ENCODE results near the gene WDR74. TPM values are rescaled to one million over a fixed set of nuclear protein-coding genes. Genes with fewer than 3 reads are reported as not detected.

Gene WDR74
- total RNA-seq, 1 donor, result 34.0 TPM

- Histone ChIP-seq H2AFZ (ENCODE audit: low read length) (no peak overlapping the region), H3K36me3 (ENCODE audit: insufficient read depth, low read length) (peaks cover 17% of the 10 kb centered on the region), H3K4me3 (ENCODE audit: insufficient read depth, low read length) (no peak overlapping the region), H3K27me3 (ENCODE audit: insufficient read depth, low read length) (no peaks in the 10 kb centered on the region), H3K4me2 (ENCODE audit: insufficient read depth, low read length) (no peak overlapping the region), H4K20me1 (ENCODE audit: insufficient read depth, low read length) (no peaks in the 10 kb centered on the region), H3K9me3 (ENCODE audit: low read depth, low read length) (no peaks in the 10 kb centered on the region), H3K27ac (ENCODE audit: low read depth, low read length) (no peak overlapping the region), H3K4me1 (ENCODE audit: insufficient read depth, low read length) (peaks cover 13% of the 10 kb centered on the region), H3K79me2 (ENCODE audit: insufficient read depth, low read length) (no peaks in the 10 kb centered on the region)
- no peak for TF ChIP-seq CTCF (IDR thresholded peaks at IDR 0.05; ENCODE audit: extremely low read depth, low read depth, low read length)
- no peak for DNase-seq (ENCODE audit: insufficient read length, low spot score, missing footprints)
Measured at GRCh38 chr11:62810748-62811147, 28.6 kb downstream of the WDR74 start.

GRCh38 chr11:62806611-62807121 lies 32.7 kb downstream of the WDR74 start:
- Histone ChIP-seq H4K20me1 (ENCODE audit: insufficient read depth, low read length) (peaks cover 23% of the 10 kb centered on the region), H3K4me2 (ENCODE audit: insufficient read depth, low read length) (peak overlapping the region; percentile 99), H2AFZ (ENCODE audit: low read length) (no peak overlapping the region), H3K27ac (ENCODE audit: low read depth, low read length) (peak overlapping the region; percentile 79), H3K4me3 (ENCODE audit: insufficient read depth, low read length) (no peak overlapping the region), H3K4me1 (ENCODE audit: insufficient read depth, low read length) (peaks cover 27% of the 10 kb centered on the region), H3K79me2 (ENCODE audit: insufficient read depth, low read length) (peaks cover 34% of the 10 kb centered on the region), H3K27me3 (ENCODE audit: insufficient read depth, low read length) (no peaks in the 10 kb centered on the region), H3K9me3 (ENCODE audit: low read depth, low read length) (no peaks in the 10 kb centered on the region), H3K36me3 (ENCODE audit: insufficient read depth, low read length) (peaks cover 23% of the 10 kb centered on the region)
- no peak for TF ChIP-seq CTCF (IDR thresholded peaks at IDR 0.05; ENCODE audit: extremely low read depth, low read depth, low read length)
- no peak for DNase-seq (ENCODE audit: insufficient read length, low spot score, missing footprints)

GRCh38 chr11:62805961-62806441 lies 33.4 kb downstream of the WDR74 start:
- Histone ChIP-seq H3K27ac (ENCODE audit: low read depth, low read length) (peak overlapping the region; percentile 79), H3K27me3 (ENCODE audit: insufficient read depth, low read length) (no peaks in the 10 kb centered on the region), H2AFZ (ENCODE audit: low read length) (peak overlapping the region; percentile 70), H4K20me1 (ENCODE audit: insufficient read depth, low read length) (peaks cover 23% of the 10 kb centered on the region), H3K36me3 (ENCODE audit: insufficient read depth, low read length) (peaks cover 30% of the 10 kb centered on the region), H3K4me2 (ENCODE audit: insufficient read depth, low read length) (peak overlapping the region; percentile 99), H3K79me2 (ENCODE audit: insufficient read depth, low read length) (peaks cover 40% of the 10 kb centered on the region), H3K4me3 (ENCODE audit: insufficient read depth, low read length) (peak overlapping the region; percentile 92), H3K9me3 (ENCODE audit: low read depth, low read length) (no peaks in the 10 kb centered on the region), H3K4me1 (ENCODE audit: insufficient read depth, low read length) (peaks cover 27% of the 10 kb centered on the region)
- TF ChIP-seq CTCF (IDR thresholded peaks at IDR 0.05; ENCODE audit: extremely low read depth, low read depth, low read length), result no peak
- no peak for DNase-seq (ENCODE audit: insufficient read length, low spot score, missing footprints)

GRCh38 chr11:62805076-62805892 lies 34.1 kb downstream of the WDR74 start, which contains the start of gene NXF1:
NXF1 (minus strand) TSS chr11:62805440; CDS start chr11:62805356, 84 bp downstream.
- no peaks in the 10 kb centered on the region for H3K9me3 ChIP-seq (ENCODE audit: low read depth, low read length)
- H2AFZ ChIP-seq (ENCODE audit: low read length), result peak within 1 kb of the TSS; percentile 70
- no peak for TF ChIP-seq CTCF (IDR thresholded peaks at IDR 0.05; ENCODE audit: extremely low read depth, low read depth, low read length)
- H3K4me2 ChIP-seq (ENCODE audit: insufficient read depth, low read length), result peak within 1 kb of the TSS; percentile 99
- H4K20me1 ChIP-seq (ENCODE audit: insufficient read depth, low read length), result peaks cover 23% of the 10 kb centered on the region
- peak within 1 kb of the TSS; percentile 92 for H3K4me3 ChIP-seq (ENCODE audit: insufficient read depth, low read length)
- peak within 1 kb of the TSS; percentile 79 for H3K27ac ChIP-seq (ENCODE audit: low read depth, low read length)
- H3K4me1 ChIP-seq (ENCODE audit: insufficient read depth, low read length), result peaks cover 27% of the 10 kb centered on the region
- peaks cover 37% of the 10 kb centered on the region for H3K36me3 ChIP-seq (ENCODE audit: insufficient read depth, low read length)
- peak; percentile 99 for DNase-seq (ENCODE audit: insufficient read length, low spot score, missing footprints)
- peaks cover 43% of the 10 kb centered on the region for H3K79me2 ChIP-seq (ENCODE audit: insufficient read depth, low read length)
- no peaks in the 10 kb centered on the region for H3K27me3 ChIP-seq (ENCODE audit: insufficient read depth, low read length)
